H1 (cell line): ENCODE measurements around the gene PHACTR2. TPM values are rescaled to one million over a fixed set of nuclear protein-coding genes. Genes with fewer than 3 reads are reported as not detected.

ENCODE experiments used
- CTCF ChIA-PET: fragments of 300-600 bp; sonication (Branson Sonifier 250); formaldehyde crosslinking; loops from one replicate; lab custom pipeline; 2021; ENCODE audit not compliant: partially characterized antibody; lab: Charles Lee
- POLR2A ChIA-PET: fragments of 300-600 bp; sonication (Branson Sonifier 250); formaldehyde crosslinking; loops from one replicate; lab custom pipeline; 2021; ENCODE audit warnings: inconsistent platforms; ENCODE audit not compliant: partially characterized antibody; lab: Charles Lee
- DNase-seq, 2 experiments: peaks; one replicate each; pipeline versions ENCODE4 v3.0.0 to v3.0.0-alpha.2; 2010 to 2022; ENCODE audit warnings: low spot score in 2 of 2, low read depth in 1 of 2, mixed read lengths in 1 of 2
- FAIRE-seq: peaks from 2 replicates; lab custom pipeline; 2011; peaks lifted over from hg19 to GRCh38; lab: Jason Lieb, UNC
- H2AFZ ChIP-seq: 2 replicates; pipeline ENCODE4 v1.8.1; 2012; ENCODE audit warnings: low read length, inconsistent platforms
- H2AK5ac ChIP-seq: 2 replicates; pipeline ENCODE4 v1.6.1; 2013; ENCODE audit warnings: low read depth, low read length
- H2BK120ac ChIP-seq: replicated peaks from 2 replicates; pipeline ENCODE3; 2013; ENCODE audit warnings: low read depth, low read length, inconsistent platforms
- H2BK12ac ChIP-seq: 2 replicates; pipeline ENCODE4 v1.6.1; 2013; ENCODE audit warnings: low read depth, low read length
- H2BK15ac ChIP-seq: 2 replicates; pipeline ENCODE4 v1.6.1; 2013; ENCODE audit warnings: low read length
- H2BK20ac ChIP-seq: 2 replicates; pipeline ENCODE4 v1.6.1; 2013; ENCODE audit warnings: low read length
- H2BK5ac ChIP-seq: 2 replicates; pipeline ENCODE4 v1.6.1; 2013; ENCODE audit warnings: low read depth, low read length
- H3K14ac ChIP-seq: 2 replicates; pipeline ENCODE4 v1.6.1; 2013; ENCODE audit warnings: inconsistent platforms; ENCODE audit not compliant: insufficient read length
- H3K18ac ChIP-seq: 2 replicates; pipeline ENCODE4 v1.6.1; 2013; ENCODE audit warnings: low read length; ENCODE audit errors: extremely low read depth
- H3K23ac ChIP-seq: 2 replicates; pipeline ENCODE4 v1.6.1; 2013; ENCODE audit warnings: inconsistent platforms; ENCODE audit not compliant: insufficient read length
- H3K23me2 ChIP-seq: 2 replicates; pipeline ENCODE4 v1.6.1; 2013; ENCODE audit warnings: low read depth, low read length
- H3K27ac ChIP-seq: 2 replicates; pipeline ENCODE4 v1.6.1; 2011; ENCODE audit warnings: low read depth, low read length, inconsistent platforms
- H3K27me3 ChIP-seq, 4 experiments: replicated peaks in 1 of 4; 1 replicate in 1 of 4; 2 replicates in 3 of 4; pipeline versions ENCODE4 v1.6.1 to v1.8.1; 2011 to 2013; ENCODE audit warnings: low read length in 3 of 4, mild to moderate bottlenecking in 3 of 4, inconsistent platforms in 2 of 4, mixed read lengths in 2 of 4, moderate library complexity in 1 of 4; ENCODE audit not compliant: control insufficient read depth in 3 of 4, insufficient read depth in 3 of 4; ENCODE audit errors: extremely low read depth in 1 of 4
- H3K36me3 ChIP-seq, 4 experiments: 2 replicates each; pipeline versions ENCODE4 v1.6.1 to v1.8.1; 2011 to 2013; ENCODE audit warnings: mild to moderate bottlenecking in 4 of 4, low read length in 3 of 4, moderate library complexity in 2 of 4, control low read depth in 1 of 4, inconsistent platforms in 1 of 4; ENCODE audit not compliant: insufficient read depth in 4 of 4, control insufficient read depth in 2 of 4
- H3K4ac ChIP-seq: replicated peaks from 2 replicates; pipeline ENCODE3; 2013; ENCODE audit warnings: low read length, low read depth, mixed read lengths, inconsistent platforms; ENCODE audit not compliant: insufficient read length
- H3K4me1 ChIP-seq, 4 experiments: replicated peaks in 1 of 4; 1 replicate in 1 of 4; 2 replicates in 3 of 4; pipeline versions ENCODE4 v1.6.1 to v1.8.1; 2011 to 2013; ENCODE audit warnings: low read length in 3 of 4, inconsistent platforms in 2 of 4, mixed read lengths in 1 of 4; ENCODE audit not compliant: insufficient read depth in 4 of 4, control insufficient read depth in 3 of 4
- H3K4me2 ChIP-seq, 2 experiments: 2 replicates each; pipeline versions ENCODE4 v1.6.1 to v1.8.1; 2011 to 2013; ENCODE audit warnings: low read depth in 2 of 2, low read length in 2 of 2, control low read depth in 1 of 2, inconsistent platforms in 1 of 2, mild to moderate bottlenecking in 1 of 2; ENCODE audit not compliant: insufficient read depth in 1 of 2
- H3K4me3 ChIP-seq, 4 experiments: fragments of 200-600, 300-600 bp in 1 of 4; sonication (generic), shearing (Covaris generic), sonication (Bioruptor Twin) in 1 of 4; 2 replicates each; pipeline versions ENCODE4 v1.5.1 to v1.8.1; 2011 to 2016; ENCODE audit warnings: low read length in 4 of 4, low read depth in 3 of 4, control low read depth in 2 of 4, inconsistent platforms in 2 of 4, mild to moderate bottlenecking in 2 of 4, mixed read lengths in 1 of 4, moderate library complexity in 1 of 4; ENCODE audit not compliant: insufficient read depth in 2 of 4; ENCODE audit errors: extremely low read depth in 1 of 4
- H3K56ac ChIP-seq: replicated peaks from 2 replicates; pipeline ENCODE3; 2013; ENCODE audit warnings: low read depth, mild to moderate bottlenecking, mixed read lengths, low read length, inconsistent platforms; ENCODE audit not compliant: insufficient read length
- H3K79me1 ChIP-seq: 2 replicates; pipeline ENCODE4 v1.6.1; 2013; ENCODE audit warnings: low read depth, low read length, control low read depth
- H3K79me2 ChIP-seq, 2 experiments: 2 replicates each; pipeline versions ENCODE4 v1.6.1 to v1.8.1; 2012 to 2013; ENCODE audit warnings: low read length in 2 of 2, mild to moderate bottlenecking in 2 of 2, inconsistent platforms in 1 of 2; ENCODE audit not compliant: insufficient read depth in 2 of 2, control insufficient read depth in 1 of 2
- H3K9ac ChIP-seq, 4 experiments: replicated peaks in 1 of 4; 1 replicate in 1 of 4; 2 replicates in 3 of 4; pipeline versions ENCODE4 v1.6.1 to v1.8.1; 2011 to 2013; ENCODE audit warnings: low read depth in 3 of 4, low read length in 3 of 4, control low read depth in 2 of 4, mild to moderate bottlenecking in 2 of 4, moderate library complexity in 2 of 4, inconsistent platforms in 1 of 4; ENCODE audit errors: extremely low read depth in 1 of 4
- H3K9me3 ChIP-seq, 2 experiments: 2 replicates each; pipeline versions ENCODE4 v1.6.1 to v1.8.1; 2012 to 2013; ENCODE audit warnings: mild to moderate bottlenecking in 2 of 2, moderate library complexity in 2 of 2, control low read depth in 1 of 2, inconsistent platforms in 1 of 2, low read depth in 1 of 2, low read length in 1 of 2, mixed read lengths in 1 of 2; ENCODE audit not compliant: insufficient read depth in 2 of 2
- H4K20me1 ChIP-seq, 2 experiments: replicated peaks in 1 of 2; 2 replicates each; pipeline versions ENCODE3 to v1.8.1; 2011 to 2013; ENCODE audit warnings: inconsistent platforms in 2 of 2, low read length in 2 of 2, mild to moderate bottlenecking in 1 of 2; ENCODE audit not compliant: insufficient read depth in 2 of 2, control insufficient read depth in 1 of 2
- H4K5ac ChIP-seq: 2 replicates; pipeline ENCODE4 v1.6.1; 2013; ENCODE audit warnings: low read length, low read depth, mixed read lengths, inconsistent platforms; ENCODE audit not compliant: insufficient read length
- H4K8ac ChIP-seq: 2 replicates; pipeline ENCODE4 v1.8.0; 2013; ENCODE audit warnings: mild to moderate bottlenecking, moderate library complexity, low read length, inconsistent platforms; ENCODE audit not compliant: insufficient read depth; ENCODE audit errors: extremely low read depth
- H4K91ac ChIP-seq: replicated peaks from 2 replicates; pipeline ENCODE3; 2013; ENCODE audit warnings: low read length, mixed read lengths, inconsistent platforms; ENCODE audit not compliant: insufficient read length
- PHF8 ChIP-seq: fragments of 200-600 bp; sonication (generic); conservative IDR thresholded peaks from 2 replicates; pipeline ENCODE4 v1.7.1; 2012; ENCODE audit warnings: low read depth, mild to moderate bottlenecking, inconsistent platforms, low read length, moderate library complexity
- SIN3A ChIP-seq, 2 experiments: IDR thresholded peaks in 1 of 2; conservative IDR thresholded peaks in 1 of 2; 2 replicates each; pipeline ENCODE4 v1.6.1; 2011 to 2012; ENCODE audit warnings: low read length in 2 of 2, improper control_type of control experiment in 1 of 2, low read depth in 1 of 2, mild to moderate bottlenecking in 1 of 2
- WGBS, 2 experiments: shearing (Covaris generic) in 1 of 2; methylation state at CpG; one replicate each; pipeline versions ENCODE4 v1.1.6 to v1.1.7; 2013 to 2015; ENCODE audit warnings: low lambda C conversion rate in 2 of 2, mixed read lengths in 2 of 2, inconsistent platforms in 1 of 2, low coverage in 1 of 2, missing lambda C conversion rate in 1 of 2; ENCODE audit not compliant: insufficient replicate concordance in 2 of 2, insufficient coverage in 1 of 2, insufficient read length in 1 of 2; ENCODE audit errors: extremely low coverage in 1 of 2, missing lambda C conversion rate in 1 of 2; 5-methylcytosine and 5-hydroxymethylcytosine counted together
- polyA plus RNA-seq, 7 experiments: library from polyadenylated mRNA; depleted of rRNA in 3 of 7; stranded (reverse) in 5 of 7; unstranded in 2 of 7; fragments of >200 nt in 5 of 7; fragments of 200-250 nt in 2 of 7; gene quantifications; 1 replicate in 5 of 7; 2 replicates in 1 of 7; 4 replicates in 1 of 7; pipeline versions ENCODE4 v1.2.1 to v1.2.3, GENCODE V29; 2011 to 2013; ENCODE audit warnings: missing spikeins in 2 of 7, mixed read lengths in 2 of 7
- total RNA-seq: library from RNA; stranded (reverse); fragmentation: NEBNext Ultra II Directional; extraction: Animal tissue kit (Norgen Biotek cat#: 25700); gene quantifications from 2 replicates; pipeline ENCODE4 v1.2.1, GENCODE V29; 2021

The PHACTR2 gene
- total and polyA plus RNA-seq, 2 of the 8 experiments (the other 6 are each of a cell fraction or from before 2014, with no cell fraction given), result 16.9 to 131 TPM

DNA sequence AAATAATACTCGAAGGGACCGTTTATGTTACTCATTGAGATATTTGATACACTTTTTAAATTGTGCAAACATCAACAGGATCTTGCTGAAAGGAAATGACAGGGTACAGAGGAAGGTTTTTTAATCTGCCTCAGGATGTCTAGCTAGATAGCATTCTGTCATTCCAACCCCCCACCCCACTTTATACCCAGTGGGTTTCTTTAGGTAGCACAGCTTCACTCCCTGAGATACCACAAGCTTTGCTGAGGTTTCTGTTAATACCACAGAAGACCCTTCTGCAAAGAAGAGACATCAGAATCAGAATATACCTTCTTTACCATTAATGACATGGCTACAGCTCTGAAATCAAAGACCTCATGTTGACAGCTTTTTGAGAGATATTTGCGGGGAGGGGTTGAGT is 1.3 kb downstream of the PHACTR2 start:
- no peak overlapping the region for H2AK5ac ChIP-seq
- H3K79me1 ChIP-seq, result no peaks in the 10 kb centered on the region
- FAIRE-seq (no peak), DNase-seq (no peak)
- H3K18ac ChIP-seq, result no peak overlapping the region
- H3K23me2 ChIP-seq, result no peaks in the 10 kb centered on the region
- H3K23ac ChIP-seq, result no peak overlapping the region
- no peak overlapping the region for H2BK20ac ChIP-seq
- TF ChIP-seq PHF8 (no peak), SIN3A (conservative IDR thresholded peaks at IDR 0.05 in 1 of 2, IDR thresholded peaks at IDR 0.05 in 1 of 2; ENCODE audit: low read depth in 1 of 2, low read length in 2 of 2) (0 out of 4 replicates have a peak, but pooled peaks of 1 of the 2 experiments have one; percentile 24)
- H3K9ac ChIP-seq, result no peak overlapping the region; a peak in 1 of 7 replicates
- no peaks in the 10 kb centered on the region for H4K20me1 ChIP-seq
- no peak overlapping the region for H2BK12ac ChIP-seq
- peaks cover 0 to 24% (median 10%) of the 10 kb centered on the region in 4 experiments; a peak in 6 of 7 replicates for H3K4me1 ChIP-seq
- H3K4me3 ChIP-seq, result peak overlapping the region; percentile 75 to 90 (median 82)
- ChIA-PET POLR2A (interaction anchor here (0.6 to 3.5 kb wide), 7 partner anchors 10 to 1157 kb away, joined by 3 to 20 read pairs (median 4); partner anchors contain the start of gene LTV1), CTCF (no interaction called here)
- peak overlapping the region; percentile 58 to 68 for H3K4me2 ChIP-seq
- no peak overlapping the region for H4K8ac ChIP-seq
- H2BK15ac ChIP-seq, result no peak overlapping the region
- H2BK120ac ChIP-seq, result no peak overlapping the region
- H4K91ac ChIP-seq, result no peak overlapping the region
- WGBS, 2 experiments, result 8% methylated on average over 3 of the region's 3 CpGs; no CpG with 5 or more reads in 1 of the 2 experiments
- no peak overlapping the region for H3K4ac ChIP-seq
- no peak overlapping the region for H2BK5ac ChIP-seq
- no peak overlapping the region for H4K5ac ChIP-seq
- no peaks in the 10 kb centered on the region for H3K27me3 ChIP-seq
- peaks cover 4 to 5% of the 10 kb centered on the region in 2 experiments; a peak in 2 of 4 replicates for H3K9me3 ChIP-seq
- H3K79me2 ChIP-seq, result peaks cover 14 to 59% of the 10 kb centered on the region in 2 experiments
- H3K36me3 ChIP-seq, result peaks cover 0 to 5% (median 2%) of the 10 kb centered on the region in 4 experiments; a peak in 2 of 8 replicates
- H3K27ac ChIP-seq, result no peak overlapping the region
- H3K14ac ChIP-seq, result no peak overlapping the region
- no peak overlapping the region for H2AFZ ChIP-seq
- H3K56ac ChIP-seq, result no peak overlapping the region
